H1 (cell line): ENCODE results near the gene PLK4. TPM values are rescaled to one million over a fixed set of nuclear protein-coding genes. Genes with fewer than 3 reads are reported as not detected.

ENCODE experiments used
- CTCF ChIA-PET: fragments of 300-600 bp; sonication (Branson Sonifier 250); formaldehyde crosslinking; loops from one replicate; lab custom pipeline; 2021; ENCODE audit not compliant: partially characterized antibody; lab: Charles Lee
- POLR2A ChIA-PET: fragments of 300-600 bp; sonication (Branson Sonifier 250); formaldehyde crosslinking; loops from one replicate; lab custom pipeline; 2021; ENCODE audit warnings: inconsistent platforms; ENCODE audit not compliant: partially characterized antibody; lab: Charles Lee
- DNase-seq, 2 experiments: peaks; one replicate each; pipeline versions ENCODE4 v3.0.0 to v3.0.0-alpha.2; 2010 to 2022; ENCODE audit warnings: low spot score in 2 of 2, low read depth in 1 of 2, mixed read lengths in 1 of 2
- FAIRE-seq: peaks from 2 replicates; lab custom pipeline; 2011; peaks lifted over from hg19 to GRCh38; lab: Jason Lieb, UNC
- H2AFZ ChIP-seq: 2 replicates; pipeline ENCODE4 v1.8.1; 2012; ENCODE audit warnings: low read length, inconsistent platforms
- H2AK5ac ChIP-seq: 2 replicates; pipeline ENCODE4 v1.6.1; 2013; ENCODE audit warnings: low read depth, low read length
- H2BK120ac ChIP-seq: replicated peaks from 2 replicates; pipeline ENCODE3; 2013; ENCODE audit warnings: low read depth, low read length, inconsistent platforms
- H2BK12ac ChIP-seq: 2 replicates; pipeline ENCODE4 v1.6.1; 2013; ENCODE audit warnings: low read depth, low read length
- H2BK15ac ChIP-seq: 2 replicates; pipeline ENCODE4 v1.6.1; 2013; ENCODE audit warnings: low read length
- H2BK20ac ChIP-seq: 2 replicates; pipeline ENCODE4 v1.6.1; 2013; ENCODE audit warnings: low read length
- H2BK5ac ChIP-seq: 2 replicates; pipeline ENCODE4 v1.6.1; 2013; ENCODE audit warnings: low read depth, low read length
- H3K14ac ChIP-seq: 2 replicates; pipeline ENCODE4 v1.6.1; 2013; ENCODE audit warnings: inconsistent platforms; ENCODE audit not compliant: insufficient read length
- H3K18ac ChIP-seq: 2 replicates; pipeline ENCODE4 v1.6.1; 2013; ENCODE audit warnings: low read length; ENCODE audit errors: extremely low read depth
- H3K23ac ChIP-seq: 2 replicates; pipeline ENCODE4 v1.6.1; 2013; ENCODE audit warnings: inconsistent platforms; ENCODE audit not compliant: insufficient read length
- H3K23me2 ChIP-seq: 2 replicates; pipeline ENCODE4 v1.6.1; 2013; ENCODE audit warnings: low read depth, low read length
- H3K27ac ChIP-seq: 2 replicates; pipeline ENCODE4 v1.6.1; 2011; ENCODE audit warnings: low read depth, low read length, inconsistent platforms
- H3K27me3 ChIP-seq, 4 experiments: replicated peaks in 1 of 4; 1 replicate in 1 of 4; 2 replicates in 3 of 4; pipeline versions ENCODE4 v1.6.1 to v1.8.1; 2011 to 2013; ENCODE audit warnings: low read length in 3 of 4, mild to moderate bottlenecking in 3 of 4, inconsistent platforms in 2 of 4, mixed read lengths in 2 of 4, moderate library complexity in 1 of 4; ENCODE audit not compliant: control insufficient read depth in 3 of 4, insufficient read depth in 3 of 4; ENCODE audit errors: extremely low read depth in 1 of 4
- H3K36me3 ChIP-seq, 4 experiments: 2 replicates each; pipeline versions ENCODE4 v1.6.1 to v1.8.1; 2011 to 2013; ENCODE audit warnings: mild to moderate bottlenecking in 4 of 4, low read length in 3 of 4, moderate library complexity in 2 of 4, control low read depth in 1 of 4, inconsistent platforms in 1 of 4; ENCODE audit not compliant: insufficient read depth in 4 of 4, control insufficient read depth in 2 of 4
- H3K4ac ChIP-seq: replicated peaks from 2 replicates; pipeline ENCODE3; 2013; ENCODE audit warnings: low read length, low read depth, mixed read lengths, inconsistent platforms; ENCODE audit not compliant: insufficient read length
- H3K4me1 ChIP-seq, 4 experiments: replicated peaks in 1 of 4; 1 replicate in 1 of 4; 2 replicates in 3 of 4; pipeline versions ENCODE4 v1.6.1 to v1.8.1; 2011 to 2013; ENCODE audit warnings: low read length in 3 of 4, inconsistent platforms in 2 of 4, mixed read lengths in 1 of 4; ENCODE audit not compliant: insufficient read depth in 4 of 4, control insufficient read depth in 3 of 4
- H3K4me2 ChIP-seq, 2 experiments: 2 replicates each; pipeline versions ENCODE4 v1.6.1 to v1.8.1; 2011 to 2013; ENCODE audit warnings: low read depth in 2 of 2, low read length in 2 of 2, control low read depth in 1 of 2, inconsistent platforms in 1 of 2, mild to moderate bottlenecking in 1 of 2; ENCODE audit not compliant: insufficient read depth in 1 of 2
- H3K4me3 ChIP-seq, 4 experiments: fragments of 200-600, 300-600 bp in 1 of 4; sonication (generic), shearing (Covaris generic), sonication (Bioruptor Twin) in 1 of 4; 2 replicates each; pipeline versions ENCODE4 v1.5.1 to v1.8.1; 2011 to 2016; ENCODE audit warnings: low read length in 4 of 4, low read depth in 3 of 4, control low read depth in 2 of 4, inconsistent platforms in 2 of 4, mild to moderate bottlenecking in 2 of 4, mixed read lengths in 1 of 4, moderate library complexity in 1 of 4; ENCODE audit not compliant: insufficient read depth in 2 of 4; ENCODE audit errors: extremely low read depth in 1 of 4
- H3K56ac ChIP-seq: replicated peaks from 2 replicates; pipeline ENCODE3; 2013; ENCODE audit warnings: low read depth, mild to moderate bottlenecking, mixed read lengths, low read length, inconsistent platforms; ENCODE audit not compliant: insufficient read length
- H3K79me1 ChIP-seq: 2 replicates; pipeline ENCODE4 v1.6.1; 2013; ENCODE audit warnings: low read depth, low read length, control low read depth
- H3K79me2 ChIP-seq, 2 experiments: 2 replicates each; pipeline versions ENCODE4 v1.6.1 to v1.8.1; 2012 to 2013; ENCODE audit warnings: low read length in 2 of 2, mild to moderate bottlenecking in 2 of 2, inconsistent platforms in 1 of 2; ENCODE audit not compliant: insufficient read depth in 2 of 2, control insufficient read depth in 1 of 2
- H3K9ac ChIP-seq, 4 experiments: replicated peaks in 1 of 4; 1 replicate in 1 of 4; 2 replicates in 3 of 4; pipeline versions ENCODE4 v1.6.1 to v1.8.1; 2011 to 2013; ENCODE audit warnings: low read depth in 3 of 4, low read length in 3 of 4, control low read depth in 2 of 4, mild to moderate bottlenecking in 2 of 4, moderate library complexity in 2 of 4, inconsistent platforms in 1 of 4; ENCODE audit errors: extremely low read depth in 1 of 4
- H3K9me3 ChIP-seq, 2 experiments: 2 replicates each; pipeline versions ENCODE4 v1.6.1 to v1.8.1; 2012 to 2013; ENCODE audit warnings: mild to moderate bottlenecking in 2 of 2, moderate library complexity in 2 of 2, control low read depth in 1 of 2, inconsistent platforms in 1 of 2, low read depth in 1 of 2, low read length in 1 of 2, mixed read lengths in 1 of 2; ENCODE audit not compliant: insufficient read depth in 2 of 2
- H4K20me1 ChIP-seq, 2 experiments: replicated peaks in 1 of 2; 2 replicates each; pipeline versions ENCODE3 to v1.8.1; 2011 to 2013; ENCODE audit warnings: inconsistent platforms in 2 of 2, low read length in 2 of 2, mild to moderate bottlenecking in 1 of 2; ENCODE audit not compliant: insufficient read depth in 2 of 2, control insufficient read depth in 1 of 2
- H4K5ac ChIP-seq: 2 replicates; pipeline ENCODE4 v1.6.1; 2013; ENCODE audit warnings: low read length, low read depth, mixed read lengths, inconsistent platforms; ENCODE audit not compliant: insufficient read length
- H4K8ac ChIP-seq: 2 replicates; pipeline ENCODE4 v1.8.0; 2013; ENCODE audit warnings: mild to moderate bottlenecking, moderate library complexity, low read length, inconsistent platforms; ENCODE audit not compliant: insufficient read depth; ENCODE audit errors: extremely low read depth
- H4K91ac ChIP-seq: replicated peaks from 2 replicates; pipeline ENCODE3; 2013; ENCODE audit warnings: low read length, mixed read lengths, inconsistent platforms; ENCODE audit not compliant: insufficient read length
- ATF3 ChIP-seq: IDR thresholded peaks from 2 replicates; pipeline ENCODE4 v1.6.1; 2011; ENCODE audit warnings: low read depth, mild to moderate bottlenecking, low read length; ENCODE audit not compliant: insufficient read depth
- BACH1 ChIP-seq: IDR thresholded peaks from 2 replicates; pipeline ENCODE4 v1.6.1; 2012; ENCODE audit warnings: low read length, improper control_type of control experiment
- EGR1 ChIP-seq: IDR thresholded peaks from 2 replicates; pipeline ENCODE4 v1.6.1; 2011; ENCODE audit warnings: low read depth, low read length, borderline replicate concordance
- EZH2 ChIP-seq: fragments of 200-600 bp; sonication (generic); IDR thresholded peaks from 2 replicates; pipeline ENCODE4 v1.7.1; 2012; ENCODE audit warnings: low read depth, mild to moderate bottlenecking, moderate library complexity, low read length, inconsistent platforms; ENCODE audit not compliant: severe bottlenecking
- GTF2F1 ChIP-seq: IDR thresholded peaks from 2 replicates; pipeline ENCODE4 v1.6.1; 2012; ENCODE audit warnings: low read depth, low read length, improper control_type of control experiment, borderline replicate concordance
- JUN ChIP-seq: IDR thresholded peaks from 2 replicates; pipeline ENCODE4 v1.6.1; 2011; ENCODE audit warnings: low read depth, mild to moderate bottlenecking, improper control_type of control experiment, low read length
- KDM4A ChIP-seq: IDR thresholded peaks from one replicate; pipeline ENCODE4 v1.7.1; 2012; ENCODE audit warnings: low read depth, mild to moderate bottlenecking, moderate library complexity, low read length, inconsistent platforms; ENCODE audit not compliant: severe bottlenecking
- KDM5A ChIP-seq: fragments of 200-600 bp; IDR thresholded peaks from 2 replicates; pipeline ENCODE4 v1.7.1; 2012; ENCODE audit warnings: mild to moderate bottlenecking, low read length, inconsistent platforms, mixed read lengths
- PHF8 ChIP-seq: fragments of 200-600 bp; sonication (generic); conservative IDR thresholded peaks from 2 replicates; pipeline ENCODE4 v1.7.1; 2012; ENCODE audit warnings: low read depth, mild to moderate bottlenecking, inconsistent platforms, low read length, moderate library complexity
- SIRT6 ChIP-seq: IDR thresholded peaks from one replicate; pipeline ENCODE4 v1.7.1; 2012; ENCODE audit warnings: low read length, inconsistent platforms
- TAF1 ChIP-seq: IDR thresholded peaks from 2 replicates; pipeline ENCODE4 v1.6.1; 2011; ENCODE audit warnings: mild to moderate bottlenecking, low read depth, low read length
- WGBS, 2 experiments: shearing (Covaris generic) in 1 of 2; methylation state at CpG; one replicate each; pipeline versions ENCODE4 v1.1.6 to v1.1.7; 2013 to 2015; ENCODE audit warnings: low lambda C conversion rate in 2 of 2, mixed read lengths in 2 of 2, inconsistent platforms in 1 of 2, low coverage in 1 of 2, missing lambda C conversion rate in 1 of 2; ENCODE audit not compliant: insufficient replicate concordance in 2 of 2, insufficient coverage in 1 of 2, insufficient read length in 1 of 2; ENCODE audit errors: extremely low coverage in 1 of 2, missing lambda C conversion rate in 1 of 2; 5-methylcytosine and 5-hydroxymethylcytosine counted together
- polyA plus RNA-seq, 7 experiments: library from polyadenylated mRNA; depleted of rRNA in 3 of 7; stranded (reverse) in 5 of 7; unstranded in 2 of 7; fragments of >200 nt in 5 of 7; fragments of 200-250 nt in 2 of 7; gene quantifications; 1 replicate in 5 of 7; 2 replicates in 1 of 7; 4 replicates in 1 of 7; pipeline versions ENCODE4 v1.2.1 to v1.2.3, GENCODE V29; 2011 to 2013; ENCODE audit warnings: missing spikeins in 2 of 7, mixed read lengths in 2 of 7
- total RNA-seq: library from RNA; stranded (reverse); fragmentation: NEBNext Ultra II Directional; extraction: Animal tissue kit (Norgen Biotek cat#: 25700); gene quantifications from 2 replicates; pipeline ENCODE4 v1.2.1, GENCODE V29; 2021

The PLK4 gene
- total and polyA plus RNA-seq, 2 of the 8 experiments (the other 6 are each of a cell fraction or from before 2014, with no cell fraction given) = 23.3 to 35.2 TPM

DNA sequence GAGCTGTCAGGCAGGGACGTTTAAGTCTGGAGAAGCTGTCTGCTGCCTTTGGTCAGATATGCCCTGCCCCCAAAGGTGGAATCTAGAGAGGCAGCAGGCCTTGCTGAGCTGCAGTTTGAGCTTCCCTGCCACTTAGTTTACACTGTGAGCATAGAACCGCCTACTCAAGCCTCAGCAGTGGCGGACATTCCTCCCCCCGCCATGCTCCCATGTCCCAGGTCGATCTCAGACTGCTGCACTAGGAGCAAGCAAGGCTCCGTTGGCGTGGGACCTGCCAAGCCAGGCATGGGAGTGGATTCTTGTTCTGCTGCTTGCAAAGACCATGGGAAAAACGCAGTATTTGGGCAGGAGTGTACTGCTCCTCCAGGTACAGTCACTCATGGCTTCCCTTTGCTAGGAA lies 24.3 kb downstream of the PLK4 start:
- no peak overlapping the region for H4K91ac ChIP-seq
- no peak overlapping the region for H2BK120ac ChIP-seq
- CTCF ChIA-PET = interaction anchor here (0.6 kb wide), 2 partner anchors 8 to 24 kb away, joined by 3 to 4 read pairs; no protein-coding TSS in a partner anchor
- H3K36me3 ChIP-seq = no peaks in the 10 kb centered on the region
- H3K4me1 ChIP-seq = 0 out of 7 replicates have a peak, but pooled peaks cover 0 to 2% (median 0%) of the 10 kb centered on the region in 4 experiments
- H4K20me1 ChIP-seq = no peaks in the 10 kb centered on the region
- H3K4me2 ChIP-seq = no peak overlapping the region
- H3K27ac ChIP-seq = no peak overlapping the region
- no peak overlapping the region for H3K14ac ChIP-seq
- no peaks in the 10 kb centered on the region for H3K23me2 ChIP-seq
- H2BK20ac ChIP-seq = no peak overlapping the region
- no peak overlapping the region for H3K23ac ChIP-seq
- no peaks in the 10 kb centered on the region for H3K27me3 ChIP-seq
- 80% methylated on average over 8 of the region's 8 CpGs; no CpG with 5 or more reads in 1 of the 2 experiments for WGBS, 2 experiments
- H3K79me2 ChIP-seq = no peaks in the 10 kb centered on the region
- no peak overlapping the region for H3K4me3 ChIP-seq
- no peak overlapping the region for H3K56ac ChIP-seq
- FAIRE-seq (no peak), DNase-seq (no peak)
- H2BK12ac ChIP-seq = no peak overlapping the region
- no peak overlapping the region for H3K4ac ChIP-seq
- H3K79me1 ChIP-seq = no peaks in the 10 kb centered on the region
- H4K5ac ChIP-seq = no peak overlapping the region
- H3K9ac ChIP-seq = no peak overlapping the region
- H3K9me3 ChIP-seq = no peaks in the 10 kb centered on the region
- no peak overlapping the region for H2BK5ac ChIP-seq
- no peak overlapping the region for H4K8ac ChIP-seq
- H2AK5ac ChIP-seq = no peak overlapping the region
- H2AFZ ChIP-seq = no peak overlapping the region
- POLR2A ChIA-PET = interaction anchor here (1.1 kb wide), 1 partner anchor 12 kb away, joined by 3 read pairs; no protein-coding TSS in a partner anchor
- H3K18ac ChIP-seq = no peak overlapping the region
- TF ChIP-seq KDM5A (no peak), ATF3 (no peak), KDM4A (no peak), SIRT6 (no peak), TAF1 (no peak), PHF8 (no peak), EGR1 (no peak), BACH1 (no peak), EZH2 (no peak), GTF2F1 (no peak), JUN (no peak)
- no peak overlapping the region for H2BK15ac ChIP-seq
